NT2/D1 (cell line): ENCODE results near the gene GRAPL.
"Not testable (repeated sequence)": the region's sequence is repeated elsewhere in the genome, so short reads cannot be mapped to it uniquely, and the experiment has no call there.

Experiments
- SUZ12 ChIP-seq: IDR thresholded peaks from 2 replicates; pipeline ENCODE4 v1.6.1; 2011; ENCODE audit not compliant: insufficient read length, insufficient read depth; ENCODE audit errors: extremely low read depth
- YY1 ChIP-seq: IDR thresholded peaks from 2 replicates; pipeline ENCODE4 v1.6.1; 2011; ENCODE audit not compliant: insufficient read length, insufficient read depth
- ZNF274 ChIP-seq: IDR thresholded peaks from 2 replicates; pipeline ENCODE4 v1.6.1; 2011; ENCODE audit warnings: mild to moderate bottlenecking, low read depth, low read length

DNA sequence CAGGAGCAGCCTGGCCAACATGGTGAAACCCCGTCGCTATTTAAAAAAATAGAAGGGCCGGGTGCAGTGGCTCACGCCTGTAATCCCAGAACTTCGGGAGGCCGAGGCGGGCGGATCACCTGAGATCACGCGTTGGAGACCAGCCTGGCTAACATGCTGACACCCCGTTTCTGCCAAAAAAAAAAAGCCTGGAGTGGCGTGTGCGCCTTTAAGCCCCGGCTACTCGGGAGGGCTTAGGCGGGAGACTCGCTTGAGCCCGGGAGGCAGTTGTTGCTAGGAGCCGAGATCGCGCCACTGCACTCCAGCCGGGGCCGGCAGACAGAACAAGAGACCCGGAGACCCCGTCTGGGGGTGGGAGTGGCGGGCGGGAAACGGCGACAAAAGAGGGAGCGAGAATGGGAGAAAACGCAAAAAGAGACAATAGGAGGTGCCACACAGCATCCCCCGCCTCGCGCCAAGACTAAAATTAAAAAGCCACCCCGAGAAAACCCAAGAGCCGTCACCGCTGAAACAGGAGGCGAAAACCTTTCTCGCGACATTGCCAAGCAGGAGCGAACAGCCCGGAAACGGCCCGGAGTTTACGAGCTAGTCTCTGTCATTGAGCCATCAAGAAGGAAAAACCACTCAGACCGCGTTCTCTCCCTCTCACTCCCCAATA is 15.5 kb upstream of the GRAPL start:
- TF ChIP-seq YY1, ZNF274, SUZ12: not testable (repeated sequence)
